Nephron (organoid): ENCODE data around the gene TRMU.

Experiments
- H3K27ac Mint-ChIP-seq, 3 experiments: 2 replicates each; pipeline ENCODE4 v1.8.0; 2020; ENCODE audit warnings: mixed read lengths in 3 of 3, mild to moderate bottlenecking in 2 of 3, moderate library complexity in 1 of 3
- H3K27me3 Mint-ChIP-seq: 2 replicates; pipeline ENCODE4 v1.8.0; 2021; ENCODE audit warnings: low read depth, mild to moderate bottlenecking, moderate library complexity, mixed read lengths
- H3K36me3 Mint-ChIP-seq: 2 replicates; pipeline ENCODE4 v1.8.0; 2020; ENCODE audit warnings: low read depth, mixed read lengths
- H3K4me1 Mint-ChIP-seq: 2 replicates; pipeline ENCODE4 v1.8.0; 2020; ENCODE audit warnings: mixed read lengths
- H3K4me3 Mint-ChIP-seq, 3 experiments: 2 replicates each; pipeline ENCODE4 v1.8.0; 2020; ENCODE audit warnings: mild to moderate bottlenecking in 3 of 3, mixed read lengths in 3 of 3, moderate library complexity in 2 of 3
- H3K9me3 Mint-ChIP-seq: 2 replicates; pipeline ENCODE4 v1.8.0; 2020; ENCODE audit warnings: mixed read lengths
- TF ChIP-seq, protein P1 (sequence below), 3 experiments: fragments of 200-600 bp; sonication (generic); IDR thresholded peaks; one replicate each; pipeline ENCODE4 v1.5.0; 2021; ENCODE audit warnings: antibody characterized with exemption in 3 of 3; ENCODE audit not compliant: unreplicated experiment in 3 of 3

Gene TRMU

DNA sequence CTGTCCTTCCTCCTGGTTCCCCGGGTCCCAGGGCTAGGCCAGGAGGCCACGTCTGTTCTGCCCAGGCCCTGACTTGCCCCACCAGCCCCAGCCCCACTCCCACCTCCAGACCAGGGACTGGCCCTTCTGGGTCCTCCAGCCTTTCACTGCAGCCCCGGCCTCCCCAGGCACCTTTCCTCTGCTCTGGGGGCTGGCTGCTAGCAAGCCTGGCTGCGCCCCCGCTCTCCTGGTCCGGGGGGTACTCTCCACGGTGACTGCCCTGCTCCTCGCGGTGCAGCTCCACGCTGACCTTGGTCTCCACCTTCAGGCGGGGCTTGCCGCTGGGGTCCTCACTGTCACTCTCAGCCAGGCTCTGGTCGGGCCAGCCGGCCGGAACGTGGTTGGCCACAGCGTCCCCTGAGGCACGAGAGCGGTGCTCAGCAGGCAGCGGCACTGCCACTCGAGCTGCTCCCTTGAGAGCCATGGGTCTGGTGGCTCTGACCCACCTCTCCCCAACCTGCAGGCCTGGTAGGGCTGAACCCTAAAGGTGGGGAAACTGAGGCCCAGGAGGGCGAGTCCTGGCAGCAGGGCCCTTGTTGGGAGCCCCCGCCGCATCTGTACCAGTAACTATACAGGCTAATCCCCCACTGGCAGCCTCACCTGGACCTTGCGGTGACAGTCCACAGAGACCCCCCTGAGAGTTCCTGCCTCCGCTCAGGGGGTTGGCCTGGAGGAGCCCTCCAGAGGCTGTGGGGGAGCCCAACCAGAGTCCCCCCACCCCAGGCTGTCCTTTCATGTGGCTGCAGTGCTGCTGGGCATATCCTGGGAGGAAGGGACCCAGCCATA, 29.0 kb downstream of the TRMU start:
- no peaks in the 10 kb centered on the region for H3K4me1 Mint-ChIP-seq
- TF ChIP-seq, protein P1, sequence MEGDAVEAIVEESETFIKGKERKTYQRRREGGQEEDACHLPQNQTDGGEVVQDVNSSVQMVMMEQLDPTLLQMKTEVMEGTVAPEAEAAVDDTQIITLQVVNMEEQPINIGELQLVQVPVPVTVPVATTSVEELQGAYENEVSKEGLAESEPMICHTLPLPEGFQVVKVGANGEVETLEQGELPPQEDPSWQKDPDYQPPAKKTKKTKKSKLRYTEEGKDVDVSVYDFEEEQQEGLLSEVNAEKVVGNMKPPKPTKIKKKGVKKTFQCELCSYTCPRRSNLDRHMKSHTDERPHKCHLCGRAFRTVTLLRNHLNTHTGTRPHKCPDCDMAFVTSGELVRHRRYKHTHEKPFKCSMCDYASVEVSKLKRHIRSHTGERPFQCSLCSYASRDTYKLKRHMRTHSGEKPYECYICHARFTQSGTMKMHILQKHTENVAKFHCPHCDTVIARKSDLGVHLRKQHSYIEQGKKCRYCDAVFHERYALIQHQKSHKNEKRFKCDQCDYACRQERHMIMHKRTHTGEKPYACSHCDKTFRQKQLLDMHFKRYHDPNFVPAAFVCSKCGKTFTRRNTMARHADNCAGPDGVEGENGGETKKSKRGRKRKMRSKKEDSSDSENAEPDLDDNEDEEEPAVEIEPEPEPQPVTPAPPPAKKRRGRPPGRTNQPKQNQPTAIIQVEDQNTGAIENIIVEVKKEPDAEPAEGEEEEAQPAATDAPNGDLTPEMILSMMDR (IDR thresholded peaks at IDR 0.05; ENCODE audit: unreplicated experiment in 3 of 3) = no peak
- no peak overlapping the region for H3K4me3 Mint-ChIP-seq
- H3K27ac Mint-ChIP-seq = no peak overlapping the region
- H3K27me3 Mint-ChIP-seq = no peaks in the 10 kb centered on the region
- H3K9me3 Mint-ChIP-seq = no peaks in the 10 kb centered on the region
- peaks cover 21% of the 10 kb centered on the region for H3K36me3 Mint-ChIP-seq

DNA sequence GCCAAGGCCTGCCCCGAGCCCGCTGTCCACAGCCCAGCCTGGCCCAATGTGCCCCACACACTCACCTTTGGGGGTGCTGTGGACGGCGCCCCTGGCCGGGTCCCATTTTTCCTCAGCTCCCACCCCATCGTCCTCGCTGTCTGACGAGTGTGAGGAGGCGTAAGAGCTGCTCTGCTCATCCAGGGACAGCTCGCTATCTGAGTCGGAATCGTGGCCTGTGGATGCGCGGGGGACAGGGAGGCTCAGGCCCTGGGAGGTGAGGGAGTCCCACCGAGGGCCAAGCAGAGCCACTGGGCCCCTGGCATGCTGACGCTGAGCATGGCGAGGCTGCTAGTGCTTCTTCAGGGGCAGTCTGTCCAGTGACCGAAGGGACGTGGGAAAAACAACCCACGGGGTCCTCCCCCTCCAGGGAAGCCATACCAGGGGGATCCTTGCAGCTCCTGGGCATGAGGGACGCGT, 29.7 kb downstream of the TRMU start:
- Mint-ChIP-seq H3K27me3 (peaks cover 2% of the 10 kb centered on the region), H3K27ac (no peak overlapping the region), H3K36me3 (peaks cover 16% of the 10 kb centered on the region), H3K4me3 (no peak overlapping the region), H3K4me1 (no peaks in the 10 kb centered on the region), H3K9me3 (no peaks in the 10 kb centered on the region)
- TF ChIP-seq, protein P1 (IDR thresholded peaks at IDR 0.05; ENCODE audit: unreplicated experiment in 3 of 3) = no peak

GRCh38 chr22:46366327-46366731, 30.8 kb downstream of the TRMU start:
- H3K4me1 Mint-ChIP-seq = no peaks in the 10 kb centered on the region
- peaks cover 7% of the 10 kb centered on the region for H3K36me3 Mint-ChIP-seq
- no peak overlapping the region for H3K4me3 Mint-ChIP-seq
- H3K27ac Mint-ChIP-seq = no peak overlapping the region
- TF ChIP-seq, protein P1 (IDR thresholded peaks at IDR 0.05; ENCODE audit: unreplicated experiment in 3 of 3) = no peak
- no peaks in the 10 kb centered on the region for H3K9me3 Mint-ChIP-seq
- peaks cover 4% of the 10 kb centered on the region for H3K27me3 Mint-ChIP-seq

DNA sequence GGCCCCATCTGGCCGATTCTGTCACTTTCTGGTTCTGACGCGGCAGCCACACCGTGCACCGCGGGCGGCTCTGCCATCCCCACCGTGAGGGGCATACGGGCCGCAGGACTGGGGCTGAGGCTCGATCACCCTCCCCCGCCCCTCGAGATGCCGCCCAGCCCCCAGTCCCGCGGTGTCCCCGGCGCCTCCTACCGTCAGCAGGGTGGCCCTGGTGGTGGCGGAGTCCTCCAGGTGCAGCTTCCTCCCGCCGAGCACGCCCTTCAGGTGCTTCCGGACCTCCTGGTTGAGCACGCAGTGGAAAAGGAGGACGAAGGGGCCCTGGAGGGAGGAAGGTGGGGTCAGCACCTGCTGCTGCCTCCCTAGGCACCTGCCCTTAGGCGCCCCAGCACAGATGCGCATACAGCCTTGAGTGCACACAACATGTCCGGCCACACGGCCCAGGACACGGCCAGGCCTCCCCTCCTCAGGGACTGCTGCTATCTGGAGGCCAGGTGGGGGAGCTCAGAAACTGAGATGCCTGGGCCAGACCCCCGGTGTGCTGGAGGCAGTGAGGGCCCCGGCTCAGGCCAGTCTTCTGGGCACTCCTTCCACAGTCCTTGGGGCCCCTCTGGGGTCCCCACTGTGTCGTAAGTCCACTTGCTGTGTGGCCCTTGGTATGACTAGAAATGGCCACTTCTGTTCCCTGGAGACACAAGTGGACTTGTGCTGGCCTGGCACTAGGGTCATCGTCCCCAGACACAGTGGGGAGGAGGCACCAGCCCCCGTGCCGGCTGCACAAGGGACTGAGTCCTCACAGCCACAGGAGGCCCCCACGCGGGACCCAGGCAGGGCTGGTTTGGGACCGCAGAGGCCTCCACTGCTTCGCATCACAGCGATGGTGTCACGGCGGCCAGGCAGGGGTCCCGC, 31.5 kb downstream of the TRMU start:
- H3K4me1 Mint-ChIP-seq = no peaks in the 10 kb centered on the region
- peaks cover 4% of the 10 kb centered on the region for H3K27me3 Mint-ChIP-seq
- H3K36me3 Mint-ChIP-seq = peaks cover 4% of the 10 kb centered on the region
- no peaks in the 10 kb centered on the region for H3K9me3 Mint-ChIP-seq
- H3K4me3 Mint-ChIP-seq = no peak overlapping the region
- TF ChIP-seq, protein P1 (IDR thresholded peaks at IDR 0.05; ENCODE audit: unreplicated experiment in 3 of 3) = no peak
- H3K27ac Mint-ChIP-seq = no peak overlapping the region

DNA sequence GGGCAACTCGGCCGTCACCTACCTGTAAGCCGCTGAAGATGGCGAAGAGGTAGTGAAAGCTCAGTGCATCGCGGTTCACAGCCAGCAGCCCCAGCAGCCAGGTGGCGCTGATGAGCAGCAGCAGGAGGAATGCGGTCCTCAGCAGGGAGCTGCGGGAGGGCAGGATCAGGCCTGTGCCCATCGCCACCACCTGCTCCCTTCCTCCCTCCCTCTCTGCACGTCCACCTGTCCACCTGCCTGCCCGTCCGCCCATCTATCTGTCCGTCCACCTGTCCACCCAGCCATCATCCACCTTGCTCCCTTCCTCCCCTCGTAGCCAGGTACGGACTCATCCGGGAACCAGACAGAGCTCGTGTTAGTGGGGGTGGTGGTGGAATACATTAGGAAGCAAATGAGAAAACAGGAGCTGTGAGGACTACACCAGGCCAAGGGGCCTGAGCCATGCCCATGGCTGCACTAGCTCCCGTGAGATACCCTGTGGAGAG, 32.2 kb downstream of the TRMU start:
- Mint-ChIP-seq H3K27ac (no peak overlapping the region), H3K9me3 (no peaks in the 10 kb centered on the region), H3K4me3 (no peak overlapping the region), H3K4me1 (peaks cover 1% of the 10 kb centered on the region), H3K27me3 (peaks cover 4% of the 10 kb centered on the region), H3K36me3 (no peaks in the 10 kb centered on the region)
- TF ChIP-seq, protein P1 (IDR thresholded peaks at IDR 0.05; ENCODE audit: unreplicated experiment in 3 of 3) = peak; percentile 61 to 74 (median 74)
